CD8-positive, alpha-beta memory T cell (primary cell): ENCODE measurements around the gene CCDC50. TPM values are rescaled to one million over a fixed set of nuclear protein-coding genes. Genes with fewer than 3 reads are reported as not detected.
A peak's percentile ranks its signal among the peaks of the same experiment; 100 is the strongest.

Experiments used
- CTCF ChIA-PET: fragments of 350-600 bp; sonication (Branson Sonifier 250); formaldehyde crosslinking; loops from one replicate; lab custom pipeline; 2021; ENCODE audit warnings: antibody characterized with exemption; lab: Charles Lee
- POLR2A ChIA-PET: fragments of 350-600 bp; sonication (Branson Sonifier 250); formaldehyde crosslinking; loops from one replicate; lab custom pipeline; 2021; ENCODE audit warnings: antibody characterized with exemption; lab: Charles Lee
- DNase-seq, 5 donors: peaks; one replicate each; pipeline versions ENCODE4 v3.0.0 to v3.0.0-alpha.2; 2020 to 2022; ENCODE audit warnings: mixed read lengths in 1 of 5
- H3K27ac ChIP-seq: one replicate; pipeline ENCODE4 v1.7.0; 2013; ENCODE audit warnings: low read depth, mild to moderate bottlenecking, low read length, moderate library complexity
- H3K27me3 ChIP-seq: 2 replicates; pipeline ENCODE4 v1.7.0; 2013; ENCODE audit warnings: low read length, mild to moderate bottlenecking; ENCODE audit not compliant: insufficient read depth, poor library complexity, severe bottlenecking
- H3K36me3 ChIP-seq: 2 replicates; pipeline ENCODE4 v1.7.0; 2013; ENCODE audit warnings: mild to moderate bottlenecking, low read length, moderate library complexity; ENCODE audit not compliant: insufficient read depth
- H3K4me1 ChIP-seq: 2 replicates; pipeline ENCODE4 v1.7.0; 2013; ENCODE audit warnings: mild to moderate bottlenecking, low read length, moderate library complexity; ENCODE audit not compliant: insufficient read depth
- H3K4me3 ChIP-seq: 2 replicates; pipeline ENCODE4 v1.7.0; 2013; ENCODE audit warnings: mild to moderate bottlenecking, low read length
- H3K9me3 ChIP-seq: 2 replicates; pipeline ENCODE4 v1.7.0; 2013; ENCODE audit warnings: mild to moderate bottlenecking, low read length
- H3K27ac Mint-ChIP-seq, 8 donors: one replicate each; pipeline ENCODE4 v1.8.0; 2020 to 2021; ENCODE audit warnings: mixed read lengths in 8 of 8, mild to moderate bottlenecking in 6 of 8, inconsistent platforms in 3 of 8, moderate library complexity in 3 of 8
- H3K27me3 Mint-ChIP-seq, 2 donors: one replicate each; pipeline ENCODE4 v1.8.0; 2020 to 2021; ENCODE audit warnings: mixed read lengths in 2 of 2, mild to moderate bottlenecking in 1 of 2, moderate library complexity in 1 of 2
- H3K36me3 Mint-ChIP-seq, 3 donors: one replicate each; pipeline ENCODE4 v1.8.0; 2020 to 2021; ENCODE audit warnings: mixed read lengths in 3 of 3, inconsistent platforms in 1 of 3, mild to moderate bottlenecking in 1 of 3
- H3K4me1 Mint-ChIP-seq, 3 donors: one replicate each; pipeline ENCODE4 v1.8.0; 2020 to 2021; ENCODE audit warnings: mixed read lengths in 3 of 3, inconsistent platforms in 1 of 3, mild to moderate bottlenecking in 1 of 3
- H3K4me3 Mint-ChIP-seq, 7 donors: one replicate each; pipeline ENCODE4 v1.8.0; 2020 to 2021; ENCODE audit warnings: mixed read lengths in 7 of 7, mild to moderate bottlenecking in 6 of 7, moderate library complexity in 4 of 7, inconsistent platforms in 2 of 7
- H3K9me3 Mint-ChIP-seq, 5 donors: one replicate each; pipeline ENCODE4 v1.8.0; 2020 to 2022; ENCODE audit warnings: mixed read lengths in 5 of 5, mild to moderate bottlenecking in 3 of 5, moderate library complexity in 2 of 5, inconsistent platforms in 1 of 5
- polyA plus RNA-seq: library from polyadenylated mRNA; unstranded; fragments of 300-500 nt; fragmentation: Illumina TruSeq; gene quantifications from one replicate; pipeline ENCODE4 v1.2.3, GENCODE V29; 2021
- total RNA-seq, 2 experiments: library from RNA; stranded (reverse); gene quantifications; one replicate each; pipeline ENCODE4 v1.2.3, GENCODE V29; 2021

CCDC50 gene
- total and polyA plus RNA-seq, 3 experiments from 2014 or later = 7.9 to 13.0 (median 11.9) TPM

DNA sequence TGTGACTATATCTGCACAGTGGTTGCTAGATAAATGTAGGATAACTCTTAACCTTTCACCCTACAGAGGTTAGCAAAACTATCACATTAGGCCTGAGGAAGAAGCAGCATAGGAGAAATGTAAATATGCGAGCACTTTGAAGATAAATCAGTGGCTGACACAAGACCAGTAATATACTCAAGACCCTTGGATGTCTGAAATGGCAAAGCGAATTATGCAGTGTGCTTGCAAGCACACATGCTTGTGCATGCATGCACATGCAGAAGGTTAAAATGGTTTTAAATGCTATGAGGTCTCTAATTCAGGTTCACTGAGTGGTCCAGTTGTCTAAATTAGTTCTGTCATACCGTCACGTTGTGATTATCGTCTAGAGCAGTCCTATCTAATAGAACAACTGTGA, 14.7 kb downstream of the CCDC50 start:
- POLR2A ChIA-PET = no interaction called here
- Histone ChIP-seq H3K4me1 (no peaks in the 10 kb centered on the region), H3K4me3 (no peak overlapping the region), H3K27me3 (no peaks in the 10 kb centered on the region), H3K36me3 (no peaks in the 10 kb centered on the region), H3K9me3 (no peaks in the 10 kb centered on the region), H3K27ac (no peak overlapping the region)
- H3K4me1 Mint-ChIP-seq = peaks cover 0 to 6% (median 3%) of the 10 kb centered on the region in 3 donors
- H3K4me3 Mint-ChIP-seq = no peak overlapping the region
- no peaks in the 10 kb centered on the region for H3K36me3 Mint-ChIP-seq
- H3K27ac Mint-ChIP-seq = no peak overlapping the region
- no peaks in the 10 kb centered on the region for H3K9me3 Mint-ChIP-seq
- no peak for DNase-seq
- no peaks in the 10 kb centered on the region for H3K27me3 Mint-ChIP-seq
- CTCF ChIA-PET = no interaction called here

- no peaks in the 10 kb centered on the region for H3K27me3 Mint-ChIP-seq
- no peak overlapping the region for H3K4me3 Mint-ChIP-seq
- Histone ChIP-seq H3K36me3 (no peaks in the 10 kb centered on the region), H3K9me3 (no peaks in the 10 kb centered on the region), H3K4me1 (no peaks in the 10 kb centered on the region), H3K27ac (no peak overlapping the region), H3K4me3 (no peak overlapping the region), H3K27me3 (no peaks in the 10 kb centered on the region)
- DNase-seq = no peak
- ChIA-PET CTCF (no interaction called here), POLR2A (no interaction called here)
- H3K36me3 Mint-ChIP-seq = no peaks in the 10 kb centered on the region
- H3K27ac Mint-ChIP-seq = peak overlapping the region in 1 of 8 donors; percentile 24
- H3K4me1 Mint-ChIP-seq = peaks cover 0 to 6% (median 4%) of the 10 kb centered on the region in 3 donors
- peaks cover 0 to under 1% (median 0%) of the 10 kb centered on the region in 5 donors for H3K9me3 Mint-ChIP-seq
These were observed 16.1 kb downstream of the CCDC50 start for GRCh38 chr3:191345334-191345733.

GRCh38 chr3:191347228-191347627, 18.0 kb downstream of the CCDC50 start:
- peak overlapping the region in 1 of 8 donors; percentile 20 for H3K27ac Mint-ChIP-seq
- CTCF ChIA-PET = no interaction called here

DNA sequence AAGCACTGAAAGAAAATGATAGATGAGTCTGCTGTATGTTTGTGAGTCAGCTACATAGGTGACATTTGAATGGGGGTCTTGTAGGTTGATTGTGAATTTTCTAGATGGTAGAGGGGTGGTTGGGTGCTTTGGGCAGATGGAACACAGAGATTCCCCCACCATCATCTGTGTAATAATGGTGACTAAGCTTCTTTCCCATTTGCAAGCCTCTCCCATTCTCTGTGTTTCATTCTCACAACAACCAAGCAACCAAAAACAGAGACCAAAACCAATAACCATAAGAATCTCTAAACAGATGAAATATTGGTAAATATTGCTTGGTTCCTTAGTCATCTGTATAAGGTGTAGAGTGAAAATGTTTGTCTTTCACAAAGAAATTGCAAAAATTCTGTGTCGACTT, 18.9 kb downstream of the CCDC50 start:
- Mint-ChIP-seq H3K4me1 (peaks cover 0 to 6% (median 4%) of the 10 kb centered on the region in 3 donors), H3K4me3 (no peak overlapping the region), H3K27me3 (no peaks in the 10 kb centered on the region), H3K27ac (no peak overlapping the region), H3K9me3 (peaks cover 0 to 2% (median 0%) of the 10 kb centered on the region in 5 donors), H3K36me3 (no peaks in the 10 kb centered on the region)
- Histone ChIP-seq H3K9me3 (no peaks in the 10 kb centered on the region), H3K27me3 (no peaks in the 10 kb centered on the region), H3K27ac (no peak overlapping the region), H3K4me3 (no peak overlapping the region), H3K4me1 (no peaks in the 10 kb centered on the region), H3K36me3 (no peaks in the 10 kb centered on the region)
- POLR2A ChIA-PET = no interaction called here
- CTCF ChIA-PET = no interaction called here
- DNase-seq = no peak

More at GRCh38 chr3:191347228-191347627, 18.0 kb downstream of the CCDC50 start:
- H3K36me3 Mint-ChIP-seq = no peaks in the 10 kb centered on the region
- no peak overlapping the region for H3K4me3 Mint-ChIP-seq
- POLR2A ChIA-PET = no interaction called here
- no peak for DNase-seq
- peaks cover 0 to 6% (median 4%) of the 10 kb centered on the region in 3 donors for H3K4me1 Mint-ChIP-seq
- Histone ChIP-seq H3K27ac (no peak overlapping the region), H3K36me3 (no peaks in the 10 kb centered on the region), H3K9me3 (no peaks in the 10 kb centered on the region), H3K27me3 (no peaks in the 10 kb centered on the region), H3K4me3 (no peak overlapping the region), H3K4me1 (no peaks in the 10 kb centered on the region)
- peaks cover 0 to 2% (median 0%) of the 10 kb centered on the region in 5 donors for H3K9me3 Mint-ChIP-seq
- no peaks in the 10 kb centered on the region for H3K27me3 Mint-ChIP-seq

DNA sequence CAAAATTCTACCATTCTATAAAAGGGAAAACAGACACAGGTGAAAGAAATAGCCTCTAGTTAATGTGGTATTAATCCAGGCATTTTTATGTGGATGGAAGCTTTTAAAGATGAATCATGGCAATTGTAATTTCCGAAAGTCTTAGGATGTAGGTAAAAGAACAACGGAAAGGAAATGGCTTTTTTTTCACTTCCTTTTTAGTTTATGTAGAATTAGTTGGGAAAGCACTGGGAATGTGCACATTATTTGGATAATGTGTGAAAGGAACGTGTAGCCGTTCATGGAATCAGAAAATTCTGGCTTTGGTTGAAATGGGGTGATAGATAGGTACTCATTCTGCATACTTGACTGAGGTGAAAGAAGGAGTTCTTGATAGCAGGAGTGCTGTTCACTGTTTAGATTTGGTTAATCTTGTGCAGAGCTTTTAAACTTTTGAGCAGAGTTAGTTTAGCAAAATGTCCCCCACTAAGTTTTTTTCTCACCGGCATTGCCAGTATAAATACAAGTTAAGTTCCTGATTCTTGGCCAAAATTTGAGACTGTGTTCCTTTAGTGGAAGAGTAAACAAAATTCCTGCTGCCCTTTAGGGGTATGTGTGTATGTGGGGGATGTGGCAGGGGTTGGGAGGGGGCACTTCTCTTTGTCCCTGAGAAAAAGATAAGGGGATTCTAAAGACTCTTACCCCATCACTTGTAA, 21.3 kb downstream of the CCDC50 start:
- Mint-ChIP-seq H3K4me3 (no peak overlapping the region), H3K27ac (no peak overlapping the region), H3K36me3 (no peaks in the 10 kb centered on the region), H3K27me3 (no peaks in the 10 kb centered on the region), H3K9me3 (peaks cover 0 to 2% (median 0%) of the 10 kb centered on the region in 5 donors), H3K4me1 (peaks cover 0 to 2% (median 0%) of the 10 kb centered on the region in 3 donors)
- Histone ChIP-seq H3K36me3 (no peaks in the 10 kb centered on the region), H3K9me3 (no peaks in the 10 kb centered on the region), H3K27ac (no peak overlapping the region), H3K27me3 (no peaks in the 10 kb centered on the region), H3K4me1 (no peaks in the 10 kb centered on the region), H3K4me3 (no peak overlapping the region)
- CTCF ChIA-PET = no interaction called here
- POLR2A ChIA-PET = no interaction called here
- DNase-seq = no peak

- Histone ChIP-seq H3K4me1 (no peaks in the 10 kb centered on the region), H3K27me3 (no peaks in the 10 kb centered on the region), H3K27ac (no peak overlapping the region), H3K36me3 (no peaks in the 10 kb centered on the region), H3K4me3 (no peak overlapping the region), H3K9me3 (no peaks in the 10 kb centered on the region)
- Mint-ChIP-seq H3K9me3 (peaks cover 0 to 2% (median 0%) of the 10 kb centered on the region in 5 donors), H3K27ac (no peak overlapping the region), H3K4me1 (peaks cover 0 to 2% (median 0%) of the 10 kb centered on the region in 3 donors), H3K36me3 (no peaks in the 10 kb centered on the region), H3K27me3 (no peaks in the 10 kb centered on the region), H3K4me3 (no peak overlapping the region)
- CTCF ChIA-PET = no interaction called here
- POLR2A ChIA-PET = no interaction called here
- DNase-seq = no peak
These were observed 22.8 kb downstream of the CCDC50 start for GRCh38 chr3:191352014-191352413.

DNA sequence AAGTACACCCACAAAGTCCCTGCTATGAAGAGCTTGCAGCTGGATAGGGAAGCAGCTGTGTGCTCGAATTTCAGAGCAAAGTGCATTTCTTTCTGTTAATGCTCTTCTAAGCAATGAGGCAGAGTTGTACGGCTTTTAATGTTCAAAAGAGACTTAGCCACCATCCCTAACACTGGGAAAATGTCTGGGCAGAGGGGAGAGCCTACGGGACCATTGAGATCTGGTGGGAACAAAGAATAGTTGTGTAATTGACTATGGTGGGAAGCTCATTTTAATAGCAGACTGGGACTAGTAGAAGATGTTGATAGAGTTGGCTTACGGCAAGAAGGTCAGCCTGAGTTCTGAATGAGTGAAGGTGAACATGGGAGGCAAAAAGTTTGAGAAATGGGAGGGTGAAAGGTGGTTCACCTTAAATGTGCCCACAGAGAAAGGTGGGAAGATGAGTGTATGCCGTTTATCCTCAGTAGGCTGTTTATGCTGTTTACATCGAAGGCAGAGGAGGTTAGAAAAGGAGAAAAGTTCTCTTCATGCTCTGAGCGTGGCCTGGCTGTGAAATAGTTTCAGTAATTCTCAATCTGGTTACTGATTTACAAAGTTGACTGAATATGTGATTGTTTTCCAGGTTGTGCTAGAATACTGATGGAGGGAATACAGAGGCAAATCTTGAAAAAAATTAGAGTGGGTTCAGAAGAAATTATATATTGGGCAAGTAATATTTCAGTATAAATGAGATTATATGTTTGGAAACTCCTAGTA, 24.0 kb downstream of the CCDC50 start:
- Histone ChIP-seq H3K4me1 (no peaks in the 10 kb centered on the region), H3K36me3 (no peaks in the 10 kb centered on the region), H3K4me3 (no peak overlapping the region), H3K27me3 (no peaks in the 10 kb centered on the region), H3K27ac (no peak overlapping the region), H3K9me3 (no peaks in the 10 kb centered on the region)
- H3K36me3 Mint-ChIP-seq = no peaks in the 10 kb centered on the region
- POLR2A ChIA-PET = no interaction called here
- H3K4me3 Mint-ChIP-seq = no peak overlapping the region
- peaks cover 0 to 2% (median 1%) of the 10 kb centered on the region in 3 donors for H3K4me1 Mint-ChIP-seq
- no peak for DNase-seq
- CTCF ChIA-PET = no interaction called here
- no peak overlapping the region for H3K27ac Mint-ChIP-seq
- H3K27me3 Mint-ChIP-seq = no peaks in the 10 kb centered on the region
- H3K9me3 Mint-ChIP-seq = peaks cover 0 to 2% (median 0%) of the 10 kb centered on the region in 5 donors

GRCh38 chr3:191355406-191355805, 26.2 kb downstream of the CCDC50 start:
- Mint-ChIP-seq H3K27ac (no peak overlapping the region), H3K36me3 (peaks cover 0 to 3% (median 0%) of the 10 kb centered on the region in 3 donors), H3K27me3 (no peaks in the 10 kb centered on the region), H3K9me3 (peaks cover 0 to 2% (median 0%) of the 10 kb centered on the region in 5 donors), H3K4me3 (no peak overlapping the region), H3K4me1 (peaks cover 0 to 5% (median 4%) of the 10 kb centered on the region in 3 donors)
- Histone ChIP-seq H3K27me3 (no peaks in the 10 kb centered on the region), H3K9me3 (no peaks in the 10 kb centered on the region), H3K27ac (no peak overlapping the region), H3K4me1 (no peaks in the 10 kb centered on the region), H3K4me3 (no peak overlapping the region), H3K36me3 (no peaks in the 10 kb centered on the region)
- ChIA-PET CTCF (no interaction called here), POLR2A (no interaction called here)
- DNase-seq = no peak
